Activated naive CD8-positive, alpha-beta T cell treated with anti-CD3 and anti-CD28 coated beads, Interleukin-2, amount 50 U/mL, for 24 hours (primary cell): Measurements from ENCODE around the gene PLAAT5.

Experiments used
- ATAC-seq: fragments of 150-1000 bp; cut with Tn5 transposase; one replicate; pipeline ENCODE4 v1.10.0; 2021
- DNase-seq: peaks from one replicate; pipeline ENCODE4 v3.0.0; 2021
- H3K27ac Mint-ChIP-seq: one replicate; pipeline ENCODE4 v1.8.0; 2021; ENCODE audit warnings: mild to moderate bottlenecking, mixed read lengths
- H3K27me3 Mint-ChIP-seq: one replicate; pipeline ENCODE4 v1.8.0; 2021; ENCODE audit warnings: mixed read lengths
- H3K36me3 Mint-ChIP-seq: one replicate; pipeline ENCODE4 v1.8.0; 2021; ENCODE audit warnings: low read depth, mixed read lengths
- H3K4me1 Mint-ChIP-seq: one replicate; pipeline ENCODE4 v1.8.0; 2021; ENCODE audit warnings: mixed read lengths
- H3K4me3 Mint-ChIP-seq: one replicate; pipeline ENCODE4 v1.8.0; 2021; ENCODE audit warnings: mild to moderate bottlenecking, moderate library complexity, mixed read lengths
- H3K9me3 Mint-ChIP-seq: one replicate; pipeline ENCODE4 v1.8.0; 2021; ENCODE audit warnings: mixed read lengths

PLAAT5 gene

DNA sequence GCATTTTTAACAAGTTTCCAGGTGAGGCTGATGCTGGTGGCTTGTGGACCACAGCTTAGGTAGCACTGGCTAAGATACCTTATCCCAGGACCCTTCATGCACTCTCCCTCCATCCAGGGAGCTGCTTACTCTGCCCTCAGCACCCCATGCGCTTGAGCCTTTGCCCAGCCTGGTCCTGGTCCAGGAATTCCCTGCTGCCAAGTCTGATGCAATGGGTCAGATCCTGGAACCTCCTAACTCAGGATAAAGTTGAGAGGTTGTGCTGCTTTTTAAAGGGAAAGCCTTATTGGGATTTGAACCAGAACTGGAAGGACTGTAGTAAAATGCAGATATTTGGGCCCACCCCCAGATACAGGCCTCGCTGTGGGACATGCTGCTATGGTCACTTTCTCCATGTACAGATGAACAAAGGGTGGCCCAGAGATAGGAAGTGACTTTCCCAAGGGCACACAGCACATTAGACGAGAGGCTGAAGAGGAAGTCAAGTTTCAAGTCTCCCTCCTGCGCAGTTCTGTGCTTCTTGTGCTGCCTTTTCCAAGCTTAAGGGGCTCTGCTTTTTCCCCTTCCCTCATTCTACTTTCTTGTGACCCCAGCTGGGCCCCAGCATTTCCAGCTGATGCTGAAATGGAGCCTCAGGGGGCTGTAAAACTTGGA is 14.1 kb upstream of the PLAAT5 start:
- no peak overlapping the region for H3K27ac Mint-ChIP-seq
- no peaks in the 10 kb centered on the region for H3K36me3 Mint-ChIP-seq
- DNase-seq (no peak), ATAC-seq (no peak)
- peaks cover 7% of the 10 kb centered on the region for H3K9me3 Mint-ChIP-seq
- H3K27me3 Mint-ChIP-seq, result no peaks in the 10 kb centered on the region
- H3K4me3 Mint-ChIP-seq, result no peak overlapping the region
- H3K4me1 Mint-ChIP-seq, result peaks cover 2% of the 10 kb centered on the region

DNA sequence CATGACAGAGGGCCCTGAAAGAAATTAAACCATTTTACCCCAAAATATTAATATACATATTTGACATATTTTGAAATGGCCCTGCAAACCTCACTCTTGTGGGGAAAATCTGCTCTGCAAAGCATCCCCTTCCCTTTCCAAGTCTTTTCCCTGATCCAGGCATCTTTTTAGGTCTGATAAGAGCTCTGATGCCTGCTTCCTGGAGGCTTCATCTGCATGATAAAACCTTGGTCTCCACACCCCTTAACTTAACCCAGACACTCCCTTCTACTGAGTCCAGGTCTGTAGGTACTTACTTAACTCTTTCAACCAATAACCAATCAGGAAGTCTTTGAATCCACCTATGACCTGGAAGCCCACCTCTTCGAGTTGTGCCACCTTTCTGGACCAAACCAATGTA is 13.1 kb upstream of the PLAAT5 start:
- H3K4me3 Mint-ChIP-seq, result no peak overlapping the region
- H3K27ac Mint-ChIP-seq, result no peak overlapping the region
- H3K9me3 Mint-ChIP-seq, result peaks cover 14% of the 10 kb centered on the region
- no peak for DNase-seq
- H3K4me1 Mint-ChIP-seq, result peaks cover 2% of the 10 kb centered on the region
- ATAC-seq, result no peak
- no peaks in the 10 kb centered on the region for H3K27me3 Mint-ChIP-seq
- peaks cover 3% of the 10 kb centered on the region for H3K36me3 Mint-ChIP-seq

DNA sequence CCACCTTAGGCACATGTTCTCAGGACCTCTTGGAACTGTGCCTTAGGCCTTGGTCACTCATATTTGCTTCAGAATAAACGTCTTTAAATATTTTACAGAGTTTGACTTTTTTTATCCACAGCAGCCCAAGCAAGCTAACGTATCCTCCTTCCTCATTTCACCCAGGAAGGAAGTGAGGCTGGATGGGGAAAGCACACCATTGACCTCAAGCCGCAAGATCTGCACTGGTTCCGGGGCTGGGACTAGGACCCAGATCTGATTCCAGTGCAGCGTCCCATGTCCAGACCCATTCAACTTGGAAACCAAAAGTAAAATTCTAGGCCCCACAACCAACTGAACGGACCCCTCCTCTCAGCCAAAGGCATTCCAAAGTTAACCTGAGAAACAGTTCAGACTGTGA is 12.5 kb upstream of the PLAAT5 start:
- H3K4me1 Mint-ChIP-seq, result peaks cover 2% of the 10 kb centered on the region
- peaks cover 14% of the 10 kb centered on the region for H3K9me3 Mint-ChIP-seq
- ATAC-seq, result no peak
- no peak for DNase-seq
- no peak overlapping the region for H3K4me3 Mint-ChIP-seq
- no peak overlapping the region for H3K27ac Mint-ChIP-seq
- H3K27me3 Mint-ChIP-seq, result peaks cover 3% of the 10 kb centered on the region
- peaks cover 3% of the 10 kb centered on the region for H3K36me3 Mint-ChIP-seq

DNA sequence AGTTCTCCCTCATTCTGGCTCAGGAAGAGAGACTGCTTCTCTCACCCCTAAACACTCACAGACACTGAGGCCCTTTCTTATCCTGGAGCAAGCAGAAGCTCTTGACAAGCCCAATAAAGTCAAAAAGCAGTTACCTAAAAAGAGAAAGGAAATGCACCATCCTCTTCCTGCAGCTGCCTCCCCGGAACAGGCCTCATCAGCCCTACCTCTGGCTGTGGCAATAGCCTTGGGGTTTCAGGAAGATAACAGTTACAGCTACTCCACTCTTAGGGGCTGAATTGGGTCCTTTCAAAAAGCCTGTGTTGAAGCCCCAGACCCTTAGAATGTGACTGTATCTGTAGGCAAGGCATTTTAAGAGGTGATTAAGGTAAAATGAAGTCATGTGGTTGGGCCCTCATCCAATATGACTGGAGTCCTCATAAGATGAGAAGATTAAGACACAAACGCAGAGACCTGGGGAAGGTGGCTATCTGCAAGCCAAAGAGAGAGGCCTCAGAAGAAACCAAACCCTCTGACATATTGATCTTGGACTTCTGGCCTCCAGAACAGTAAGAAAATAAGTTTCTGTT is 11.4 kb upstream of the PLAAT5 start:
- Mint-ChIP-seq H3K36me3 (peaks cover 3% of the 10 kb centered on the region), H3K9me3 (peaks cover 14% of the 10 kb centered on the region), H3K27ac (no peak overlapping the region), H3K4me1 (peaks cover under 1% of the 10 kb centered on the region), H3K27me3 (peaks cover 3% of the 10 kb centered on the region), H3K4me3 (no peak overlapping the region)
- ATAC-seq (no peak), DNase-seq (no peak)

DNA sequence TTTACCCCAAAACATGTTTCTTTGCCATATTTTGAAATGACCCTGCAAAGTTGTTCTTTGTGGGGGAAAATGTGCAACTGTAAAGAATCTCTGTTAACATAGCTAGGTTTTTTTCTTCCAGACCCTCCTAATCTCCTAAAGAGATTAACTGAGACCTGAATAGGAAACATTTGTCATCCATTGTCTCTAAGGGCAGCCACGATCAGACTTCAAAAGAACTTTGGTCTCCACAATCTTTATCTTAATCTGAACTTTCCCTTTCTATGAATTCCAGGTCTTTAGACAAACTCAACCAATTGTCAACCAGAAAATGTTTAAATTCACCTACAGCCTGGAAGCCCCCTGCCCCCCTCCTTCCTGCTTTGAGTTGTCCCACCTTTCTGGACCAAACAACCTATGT is 10.3 kb upstream of the PLAAT5 start:
- Mint-ChIP-seq H3K27ac (no peak overlapping the region), H3K4me3 (no peak overlapping the region), H3K4me1 (no peaks in the 10 kb centered on the region), H3K9me3 (peaks cover 14% of the 10 kb centered on the region), H3K27me3 (peaks cover 9% of the 10 kb centered on the region), H3K36me3 (peaks cover 3% of the 10 kb centered on the region)
- ATAC-seq, result no peak
- no peak for DNase-seq

DNA sequence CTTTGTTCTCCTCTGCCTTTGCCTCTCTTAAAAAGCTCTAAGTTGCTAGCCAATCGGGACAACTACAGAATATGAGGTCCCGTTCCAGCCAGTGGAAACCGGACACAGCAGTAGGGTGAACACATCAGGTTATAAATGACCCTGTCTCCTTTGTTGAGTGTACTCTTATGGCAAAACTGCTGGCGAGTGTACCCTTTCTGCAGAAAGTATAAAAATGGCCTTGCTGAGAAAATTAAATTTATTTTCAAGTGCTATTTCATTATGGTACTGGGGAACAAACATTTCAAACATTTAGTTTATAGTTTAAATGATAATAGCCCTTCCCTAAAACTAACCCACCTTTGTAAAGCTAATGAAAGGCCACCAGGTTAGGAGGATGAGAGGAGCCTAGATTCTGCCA is 8.9 kb upstream of the PLAAT5 start:
- H3K4me3 Mint-ChIP-seq, result no peak overlapping the region
- no peaks in the 10 kb centered on the region for H3K4me1 Mint-ChIP-seq
- peaks cover 14% of the 10 kb centered on the region for H3K9me3 Mint-ChIP-seq
- H3K36me3 Mint-ChIP-seq, result peaks cover 3% of the 10 kb centered on the region
- H3K27me3 Mint-ChIP-seq, result peaks cover 10% of the 10 kb centered on the region
- no peak for ATAC-seq
- H3K27ac Mint-ChIP-seq, result no peak overlapping the region
- no peak for DNase-seq

DNA sequence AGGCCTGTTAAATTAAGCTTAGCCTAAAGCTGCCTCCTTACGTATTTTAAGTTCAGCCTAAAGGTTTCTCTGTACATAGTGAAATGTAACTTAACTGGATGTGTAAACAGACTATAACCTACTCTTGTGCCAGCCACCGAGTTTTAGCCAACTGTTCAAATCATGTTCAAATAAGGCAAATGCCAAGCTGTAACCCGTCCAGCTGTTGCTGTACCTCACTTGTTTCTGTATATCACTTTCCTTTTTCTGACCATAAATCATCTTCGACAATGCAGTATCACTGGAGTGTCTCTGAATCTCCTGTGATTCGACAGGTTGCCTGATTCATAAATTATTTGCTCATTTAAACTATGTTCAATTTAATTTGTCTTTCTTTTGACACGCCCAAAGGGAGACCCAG is 4.0 kb upstream of the PLAAT5 start:
- peaks cover 13% of the 10 kb centered on the region for H3K4me1 Mint-ChIP-seq

DNA sequence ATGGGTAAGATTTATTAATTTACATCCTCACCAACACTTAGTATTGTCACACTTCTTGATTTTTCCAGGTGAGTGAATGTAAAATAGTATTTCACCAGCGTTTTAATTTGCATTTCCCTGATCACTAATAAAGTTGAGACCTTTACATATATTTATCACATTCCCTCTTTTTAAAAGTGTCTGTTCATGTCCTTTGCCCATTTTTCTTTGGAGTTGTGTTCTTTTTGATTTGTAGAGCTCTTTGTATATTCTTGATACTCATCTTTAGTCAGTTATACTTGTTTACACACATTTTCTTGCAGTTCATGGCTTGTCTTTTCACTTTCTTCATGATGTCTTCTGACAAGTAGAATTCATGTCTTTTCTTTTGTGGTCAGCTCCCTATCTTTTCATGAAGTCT is 2.2 kb upstream of the PLAAT5 start:
- no peaks in the 10 kb centered on the region for H3K36me3 Mint-ChIP-seq
- no peaks in the 10 kb centered on the region for H3K9me3 Mint-ChIP-seq
- no peak for DNase-seq
- no peak for ATAC-seq
- peaks cover 45% of the 10 kb centered on the region for H3K27me3 Mint-ChIP-seq
- H3K4me3 Mint-ChIP-seq, result no peak overlapping the region
- H3K27ac Mint-ChIP-seq, result no peak overlapping the region
- H3K4me1 Mint-ChIP-seq, result peaks cover 13% of the 10 kb centered on the region

More for the DNA sequence above, 4.0 kb upstream of the PLAAT5 start:
- Mint-ChIP-seq H3K4me3 (no peak overlapping the region), H3K9me3 (peaks cover 5% of the 10 kb centered on the region), H3K36me3 (peaks cover 3% of the 10 kb centered on the region), H3K27me3 (peaks cover 44% of the 10 kb centered on the region), H3K27ac (no peak overlapping the region)
- ATAC-seq (no peak), DNase-seq (no peak)

DNA sequence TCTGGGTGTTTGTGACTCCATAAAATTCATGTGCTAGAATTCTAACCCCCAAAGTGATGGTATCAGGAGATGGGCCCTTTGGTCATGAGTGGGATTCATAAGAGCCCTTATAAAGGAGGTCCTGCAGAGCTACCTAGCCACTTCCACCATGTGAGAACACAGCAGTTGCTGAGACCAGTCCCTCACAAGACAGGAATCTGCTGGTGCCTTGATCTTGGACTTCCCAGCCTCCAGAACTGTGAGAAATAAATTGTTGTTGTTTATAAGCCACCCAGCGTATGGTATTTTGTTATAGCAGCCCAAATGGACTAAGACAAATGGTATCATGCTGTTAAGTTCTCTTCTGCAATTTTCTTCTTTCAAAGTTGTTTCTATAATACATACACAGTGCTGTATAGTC is 1.5 kb upstream of the PLAAT5 start:
- Mint-ChIP-seq H3K27me3 (peaks cover 45% of the 10 kb centered on the region), H3K4me3 (no peak overlapping the region), H3K27ac (no peak overlapping the region), H3K4me1 (peaks cover 13% of the 10 kb centered on the region), H3K9me3 (no peaks in the 10 kb centered on the region), H3K36me3 (no peaks in the 10 kb centered on the region)
- ATAC-seq (no peak), DNase-seq (no peak)

DNA sequence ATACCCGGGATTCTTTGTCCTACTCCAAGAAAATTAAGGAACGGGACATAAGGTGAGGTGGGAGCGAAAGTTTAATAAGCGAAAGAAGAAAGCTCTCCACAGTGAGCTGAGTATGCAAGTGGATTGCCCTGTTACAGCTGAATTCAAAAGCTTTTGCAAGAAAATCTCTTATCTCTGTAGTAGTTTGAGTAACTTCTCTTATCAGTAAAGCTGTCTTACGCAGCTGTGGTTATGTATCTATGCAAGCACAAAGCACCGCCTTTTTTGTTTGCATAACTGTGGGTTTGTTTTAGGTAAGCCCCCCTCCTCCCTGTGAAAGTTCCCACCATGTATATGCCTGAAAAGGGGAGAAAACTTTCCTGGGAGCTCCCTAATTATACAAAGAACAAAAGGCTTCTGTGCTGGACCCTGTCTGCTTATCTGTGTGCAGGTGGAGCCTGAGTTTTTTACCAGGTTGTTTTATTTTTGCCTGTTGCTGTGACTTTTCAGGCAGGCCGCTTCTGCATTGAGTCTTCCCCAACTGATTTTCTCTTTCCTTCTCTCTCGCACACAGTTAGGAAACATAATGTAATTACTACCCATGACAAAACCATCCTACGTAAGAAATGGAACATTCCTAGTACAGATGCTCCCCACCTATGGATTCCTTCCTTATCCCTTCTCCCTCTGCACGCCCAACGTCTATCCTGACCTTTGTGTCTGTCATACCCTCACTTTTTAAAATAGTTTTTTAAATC is 837 bp upstream of the PLAAT5 start:
- no peak for DNase-seq
- Mint-ChIP-seq H3K36me3 (no peaks in the 10 kb centered on the region), H3K9me3 (no peaks in the 10 kb centered on the region), H3K4me1 (peaks cover 13% of the 10 kb centered on the region), H3K27me3 (peaks cover 43% of the 10 kb centered on the region), H3K4me3 (peak overlapping the region; percentile 79), H3K27ac (no peak overlapping the region)
- ATAC-seq, result peak; percentile 54

DNA sequence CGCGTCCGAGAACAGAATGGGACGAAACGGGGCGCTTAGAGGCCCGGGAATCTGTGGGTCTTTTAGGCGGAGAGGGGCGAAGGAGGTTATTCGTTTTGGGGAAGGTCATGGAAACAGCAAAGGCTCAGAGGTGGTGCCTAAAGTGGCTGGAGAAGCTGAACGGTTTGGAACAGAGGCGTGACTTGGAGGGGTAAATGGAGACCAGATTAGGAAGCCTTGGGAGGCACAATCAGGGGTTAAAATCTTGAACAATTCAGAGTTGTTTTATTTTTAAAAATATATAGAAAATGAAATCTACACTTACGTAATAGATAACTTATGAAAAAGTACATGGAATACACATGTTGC is 247 bp upstream of the PLAAT5 start:
- DNase-seq, result no peak
- H3K27ac Mint-ChIP-seq, result peak overlapping the region; percentile 55
- H3K9me3 Mint-ChIP-seq, result no peaks in the 10 kb centered on the region
- ATAC-seq, result no peak
- H3K4me1 Mint-ChIP-seq, result peaks cover 13% of the 10 kb centered on the region
- peak overlapping the region; percentile 79 for H3K4me3 Mint-ChIP-seq
- H3K27me3 Mint-ChIP-seq, result peaks cover 39% of the 10 kb centered on the region
- H3K36me3 Mint-ChIP-seq, result no peaks in the 10 kb centered on the region

DNA sequence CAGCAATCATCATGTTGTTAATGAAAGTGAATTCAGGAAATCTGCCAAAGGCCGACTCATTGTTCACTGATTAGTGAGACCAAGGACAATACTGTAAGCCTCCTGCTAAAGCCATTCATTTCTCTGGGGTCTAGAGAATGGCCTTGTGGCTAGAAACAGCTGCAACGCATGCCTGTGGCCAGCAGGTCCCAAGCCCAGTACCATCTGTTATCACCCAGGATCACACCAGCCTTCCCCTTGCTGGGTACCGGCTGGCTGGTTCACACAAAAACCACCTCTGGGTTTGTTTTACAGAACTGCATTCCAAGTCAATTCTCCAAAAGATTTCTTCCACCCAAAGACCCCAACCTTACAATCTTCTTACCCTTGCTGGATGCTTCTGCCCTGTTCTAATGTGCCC is 1.1 kb downstream of the PLAAT5 start:
- Mint-ChIP-seq H3K4me3 (no peak overlapping the region), H3K27ac (no peak overlapping the region), H3K4me1 (peaks cover 13% of the 10 kb centered on the region), H3K9me3 (peaks cover 9% of the 10 kb centered on the region), H3K36me3 (no peaks in the 10 kb centered on the region), H3K27me3 (peaks cover 41% of the 10 kb centered on the region)
- ATAC-seq (no peak), DNase-seq (no peak)

DNA sequence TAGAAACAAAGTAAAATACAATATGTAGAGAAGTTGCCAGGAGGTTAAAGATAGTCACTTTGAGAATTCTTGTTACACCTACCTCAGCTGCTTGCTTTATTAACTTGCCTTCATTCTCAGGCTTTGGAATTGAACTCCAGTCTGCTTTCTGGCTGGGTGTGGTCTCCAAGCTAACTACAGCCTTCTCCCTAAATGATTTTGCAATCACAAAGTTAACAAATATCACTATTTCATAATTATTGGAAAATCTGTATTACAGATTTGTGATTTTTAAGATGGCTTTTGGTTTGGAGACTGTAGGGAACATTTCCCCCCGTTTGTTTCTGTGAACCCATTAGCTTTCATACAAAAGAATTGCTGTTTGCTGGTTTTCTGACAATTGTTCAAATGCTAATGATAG is 2.2 kb downstream of the PLAAT5 start:
- H3K4me1 Mint-ChIP-seq, result peaks cover 13% of the 10 kb centered on the region
- ATAC-seq (no peak), DNase-seq (no peak)
- H3K27ac Mint-ChIP-seq, result no peak overlapping the region
- H3K36me3 Mint-ChIP-seq, result no peaks in the 10 kb centered on the region
- H3K27me3 Mint-ChIP-seq, result peaks cover 34% of the 10 kb centered on the region
- peaks cover 18% of the 10 kb centered on the region for H3K9me3 Mint-ChIP-seq
- no peak overlapping the region for H3K4me3 Mint-ChIP-seq

DNA sequence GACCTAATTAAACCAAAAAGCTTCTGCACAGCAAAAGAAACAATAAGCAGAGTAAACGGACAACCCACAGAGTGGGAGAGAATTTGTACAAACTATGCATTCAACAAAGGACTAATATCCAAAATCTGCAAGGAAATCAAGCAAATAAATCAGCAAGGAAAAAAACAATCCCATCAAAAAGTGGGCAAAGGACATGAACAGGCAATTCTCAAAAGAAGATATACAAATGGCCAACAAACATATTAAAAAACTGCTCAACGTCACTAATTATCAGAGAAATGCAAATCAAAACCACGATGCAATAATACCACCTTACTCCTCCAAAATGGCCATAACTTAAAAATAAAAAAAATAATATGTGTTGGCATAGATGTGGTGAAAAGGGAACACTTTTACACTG is 5.2 kb downstream of the PLAAT5 start:
- peaks cover 16% of the 10 kb centered on the region for H3K27me3 Mint-ChIP-seq
- H3K4me3 Mint-ChIP-seq, result no peak overlapping the region
- no peaks in the 10 kb centered on the region for H3K36me3 Mint-ChIP-seq
- DNase-seq, result no peak
- ATAC-seq, result no peak
- H3K4me1 Mint-ChIP-seq, result peaks cover 1% of the 10 kb centered on the region
- no peak overlapping the region for H3K27ac Mint-ChIP-seq
- peaks cover 20% of the 10 kb centered on the region for H3K9me3 Mint-ChIP-seq

DNA sequence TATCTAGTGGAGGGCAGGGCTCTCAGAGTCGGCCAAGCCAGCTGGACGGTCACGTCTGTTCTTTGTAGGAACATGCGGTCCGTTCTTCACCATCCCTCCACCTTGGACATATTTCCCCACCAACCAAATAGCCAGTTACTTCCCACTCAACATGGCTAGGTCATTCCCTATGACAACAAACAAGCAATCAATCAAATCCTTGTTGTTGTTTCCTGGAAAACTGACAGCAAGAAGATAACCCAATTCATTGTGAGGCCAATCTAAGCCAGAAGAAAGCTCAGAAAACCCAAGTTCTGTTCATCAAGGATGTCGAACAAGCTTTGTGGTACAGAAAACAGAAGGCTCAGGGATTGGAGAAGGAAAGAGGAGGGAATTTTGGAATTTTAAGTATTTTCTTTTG is 10.9 kb downstream of the PLAAT5 start:
- DNase-seq (no peak), ATAC-seq (no peak)
- Mint-ChIP-seq H3K27ac (no peak overlapping the region), H3K9me3 (peaks cover 18% of the 10 kb centered on the region), H3K4me1 (no peaks in the 10 kb centered on the region), H3K36me3 (no peaks in the 10 kb centered on the region), H3K27me3 (peaks cover 4% of the 10 kb centered on the region), H3K4me3 (no peak overlapping the region)
